Measurements from ENCODE around the gene TFIP11. TPM values are rescaled to one million over a fixed set of nuclear protein-coding genes. Genes with fewer than 3 reads are reported as not detected.

Gene TFIP11
- total and polyA plus RNA-seq, 7 donors = 28.8 to 56.1 (median 36.8) TPM

DNA sequence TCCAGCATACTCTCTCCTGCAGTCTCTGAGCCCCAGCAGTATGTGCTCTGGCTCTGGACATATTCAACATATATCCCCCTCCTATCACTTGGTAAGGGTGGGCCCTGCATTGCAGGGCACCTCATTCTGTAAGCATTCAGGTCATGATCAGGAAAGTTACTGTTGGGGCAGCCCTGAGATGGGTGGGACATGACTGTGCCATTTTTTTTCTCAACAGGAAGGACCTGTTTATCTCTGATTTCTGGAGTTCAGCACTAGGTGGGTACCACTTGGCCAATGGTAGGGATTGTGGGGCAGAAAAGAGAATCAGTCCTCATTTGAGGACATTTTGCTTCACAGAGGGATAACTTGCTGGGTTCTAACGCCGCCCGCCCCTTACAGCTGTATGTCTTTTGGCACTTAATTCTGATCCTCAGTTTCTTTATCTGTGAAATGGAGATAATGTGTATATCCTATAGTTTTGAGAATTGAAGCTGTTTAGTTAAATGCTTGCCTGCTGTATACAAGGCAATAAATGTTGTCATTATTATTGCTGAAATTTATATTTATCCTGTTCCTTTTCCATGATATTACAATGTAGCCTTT lies 26.4 kb downstream of the TFIP11 start:
- H3K36me3 ChIP-seq (ENCODE audit: insufficient read depth in 1 of 2, low read depth in 1 of 2) = peaks cover 13 to 65% of the 10 kb centered on the region in 2 donors
- WGBS, 3 donors = 60 to 72% (median 66%) methylated on average over 3 of the region's 3 CpGs
- peak overlapping the region; percentile 100 for H3K27ac ChIP-seq
- no peak overlapping the region for H3K4me3 ChIP-seq
- DNase-seq (no peak), ATAC-seq (no peak)
- no peaks in the 10 kb centered on the region for H3K9me3 ChIP-seq
- TF ChIP-seq, protein P1, sequence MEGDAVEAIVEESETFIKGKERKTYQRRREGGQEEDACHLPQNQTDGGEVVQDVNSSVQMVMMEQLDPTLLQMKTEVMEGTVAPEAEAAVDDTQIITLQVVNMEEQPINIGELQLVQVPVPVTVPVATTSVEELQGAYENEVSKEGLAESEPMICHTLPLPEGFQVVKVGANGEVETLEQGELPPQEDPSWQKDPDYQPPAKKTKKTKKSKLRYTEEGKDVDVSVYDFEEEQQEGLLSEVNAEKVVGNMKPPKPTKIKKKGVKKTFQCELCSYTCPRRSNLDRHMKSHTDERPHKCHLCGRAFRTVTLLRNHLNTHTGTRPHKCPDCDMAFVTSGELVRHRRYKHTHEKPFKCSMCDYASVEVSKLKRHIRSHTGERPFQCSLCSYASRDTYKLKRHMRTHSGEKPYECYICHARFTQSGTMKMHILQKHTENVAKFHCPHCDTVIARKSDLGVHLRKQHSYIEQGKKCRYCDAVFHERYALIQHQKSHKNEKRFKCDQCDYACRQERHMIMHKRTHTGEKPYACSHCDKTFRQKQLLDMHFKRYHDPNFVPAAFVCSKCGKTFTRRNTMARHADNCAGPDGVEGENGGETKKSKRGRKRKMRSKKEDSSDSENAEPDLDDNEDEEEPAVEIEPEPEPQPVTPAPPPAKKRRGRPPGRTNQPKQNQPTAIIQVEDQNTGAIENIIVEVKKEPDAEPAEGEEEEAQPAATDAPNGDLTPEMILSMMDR (IDR thresholded peaks at IDR 0.05) = no peak
- intact Hi-C loops (cut with DNase I) = no loop called here
- H3K27me3 ChIP-seq (ENCODE audit: insufficient read depth in 3 of 3, low read length in 2 of 3) = no peaks in the 10 kb centered on the region
- H3K4me1 ChIP-seq = peaks cover 40% of the 10 kb centered on the region

DNA sequence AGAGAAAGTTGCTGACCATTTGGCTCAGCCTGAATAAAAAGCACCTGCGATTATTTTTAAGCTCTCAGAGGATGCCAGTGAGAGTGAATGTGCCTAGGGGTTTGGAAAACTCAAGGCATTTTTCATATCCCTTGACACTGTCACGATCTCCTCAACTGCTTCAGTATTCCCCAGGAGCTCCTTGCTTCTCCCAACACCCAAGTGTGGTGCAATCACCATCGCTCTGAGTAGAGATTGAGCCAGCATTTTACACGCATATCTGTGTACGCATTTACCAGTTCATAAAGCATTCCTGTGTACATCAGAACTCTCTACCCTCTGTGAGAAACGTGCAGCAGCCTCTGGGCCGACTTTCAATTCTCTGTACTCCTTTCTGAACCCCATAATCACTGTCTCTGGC lies 27.3 kb downstream of the TFIP11 start:
- peaks cover 11 to 64% of the 10 kb centered on the region in 2 donors for H3K36me3 ChIP-seq (ENCODE audit: insufficient read depth in 1 of 2, low read depth in 1 of 2)
- ATAC-seq (no peak), DNase-seq (no peak)
- peaks cover 48% of the 10 kb centered on the region for H3K4me1 ChIP-seq
- TF ChIP-seq, protein P1 (IDR thresholded peaks at IDR 0.05) = no peak
- H3K9me3 ChIP-seq = no peaks in the 10 kb centered on the region
- H3K27me3 ChIP-seq (ENCODE audit: insufficient read depth in 3 of 3, low read length in 2 of 3) = no peaks in the 10 kb centered on the region
- 32 to 54% (median 33%) methylated on average over 7 of the region's 7 CpGs for WGBS, 3 donors
- intact Hi-C loops (cut with DNase I) = no loop called here
- peak overlapping the region; percentile 99 for H3K4me3 ChIP-seq
- peak overlapping the region; percentile 100 for H3K27ac ChIP-seq

DNA sequence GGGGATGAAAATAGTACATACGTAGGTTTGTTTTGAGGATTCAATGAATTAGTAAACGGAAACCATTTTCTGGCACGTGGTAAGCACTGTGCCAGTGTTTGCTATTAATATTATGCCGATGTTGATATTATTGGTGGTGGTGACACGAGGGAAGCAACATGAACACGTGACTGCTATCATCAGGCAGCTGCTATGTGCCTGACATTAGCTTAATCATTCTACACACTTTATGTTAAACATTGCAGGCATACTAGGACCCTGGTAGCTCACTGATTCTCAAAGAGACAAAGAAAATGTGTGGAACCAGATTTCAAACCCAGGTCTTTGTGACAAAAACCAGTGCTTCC lies 27.9 kb downstream of the TFIP11 start:
- ATAC-seq = peak in 3 of 4 donors; percentile 1 to 22 (median 4)
- H3K27ac ChIP-seq = peak overlapping the region; percentile 100
- DNase-seq = no peak
- peaks cover 9 to 62% of the 10 kb centered on the region in 2 donors for H3K36me3 ChIP-seq (ENCODE audit: insufficient read depth in 1 of 2, low read depth in 1 of 2)
- TF ChIP-seq, protein P1 (IDR thresholded peaks at IDR 0.05) = no peak
- intact Hi-C loops (cut with DNase I) = loop anchor here in 1 of 2 donors (5.0 kb wide), 1 partner anchor 103 kb away; no protein-coding TSS in a partner anchor
- H3K27me3 ChIP-seq (ENCODE audit: insufficient read depth in 3 of 3, low read length in 2 of 3) = no peaks in the 10 kb centered on the region
- peaks cover 55% of the 10 kb centered on the region for H3K4me1 ChIP-seq
- H3K9me3 ChIP-seq = no peaks in the 10 kb centered on the region
- H3K4me3 ChIP-seq = peak overlapping the region; percentile 99
- 3 to 6% (median 4%) methylated on average over 6 of the region's 6 CpGs for WGBS, 3 donors

DNA sequence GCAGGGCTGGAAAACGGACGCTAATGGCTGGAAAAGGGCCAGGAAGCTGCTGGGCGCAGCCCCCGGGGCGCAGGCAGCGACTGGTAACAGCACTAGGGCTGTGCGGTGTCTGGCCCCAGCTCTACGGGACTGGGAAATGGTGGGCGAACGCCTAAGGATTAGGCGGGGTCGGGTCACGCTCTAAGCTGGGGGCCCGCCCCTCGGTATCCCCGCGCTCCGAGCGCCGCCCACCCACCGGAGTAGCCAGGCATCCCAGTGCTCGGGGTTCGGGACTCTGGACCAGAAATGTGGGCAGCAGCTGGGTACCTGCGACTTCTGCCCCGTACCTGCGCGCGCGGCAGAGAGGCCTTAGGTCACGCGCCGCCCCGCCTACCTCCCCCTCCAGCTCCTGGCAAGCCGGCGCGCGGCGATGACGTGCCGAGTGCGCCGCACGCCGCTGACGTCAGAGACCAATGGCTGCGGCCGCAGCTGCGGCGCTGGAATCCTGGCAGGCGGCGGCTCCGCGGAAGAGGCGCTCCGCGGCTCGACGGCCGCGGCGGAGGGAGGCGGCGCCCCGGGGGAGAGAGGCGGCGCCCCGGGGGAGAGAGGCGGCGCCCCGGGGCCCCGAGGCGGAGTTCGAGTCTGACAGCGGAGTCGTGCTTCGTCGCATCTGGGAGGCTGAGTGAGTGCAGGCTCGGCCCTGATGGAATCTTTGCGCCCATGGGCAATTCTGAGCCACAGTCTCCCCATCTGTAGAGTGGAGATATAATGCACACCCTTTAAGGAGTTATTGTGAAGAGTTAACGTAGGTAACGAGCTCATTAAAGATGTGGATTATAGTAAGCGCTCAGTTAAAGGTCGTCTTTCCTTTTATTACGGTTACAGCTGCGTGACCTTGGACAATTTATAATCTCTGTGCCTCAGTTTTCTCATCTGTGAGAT lies 28.6 kb downstream of the TFIP11 start, which contains the start of the genes HPS4 and SRRD:
HPS4 (minus strand) TSS at position 345 of the 921 bp plus-strand sequence. CDS start 2,021 bp downstream, outside the sequence.
SRRD (plus strand) TSS at position 439 of the 921 bp plus-strand sequence; CDS start at position 453, 14 bp downstream.
- peak; percentile 91 to 95 for DNase-seq
- WGBS, 3 donors = 0 to 1% (median 1%) methylated on average over 64 to 84 of the region's 85 CpGs
- TF ChIP-seq, protein P1 (IDR thresholded peaks at IDR 0.05) = no peak
- Histone ChIP-seq H3K27me3 (ENCODE audit: insufficient read depth in 3 of 3, low read length in 2 of 3) (no peaks in the 10 kb centered on the region), H3K4me1 (peaks cover 60% of the 10 kb centered on the region), H3K27ac (peak within 1 kb of the TSS; percentile 100), H3K36me3 (ENCODE audit: insufficient read depth in 1 of 2, low read depth in 1 of 2) (peaks cover 7 to 59% of the 10 kb centered on the region in 2 donors), H3K4me3 (peak within 1 kb of the TSS; percentile 99), H3K9me3 (no peaks in the 10 kb centered on the region)
- intact Hi-C loops (cut with DNase I) = loop anchor here in 1 of 2 donors (5.0 kb wide), 1 partner anchor 104 kb away; no protein-coding TSS in a partner anchor
- peak; percentile 94 to 96 (median 95) for ATAC-seq
